AG04450 (cell line): ENCODE data around the gene AK2. TPM values are rescaled to one million over a fixed set of nuclear protein-coding genes. Genes with fewer than 3 reads are reported as not detected.

ENCODE experiments used
- CTCF ChIA-PET: fragments of 300-600, 350-600 bp; formaldehyde crosslinking; extraction: SDS; loops from one replicate; lab custom pipeline; 2022; ENCODE audit warnings: antibody characterized with exemption, inconsistent platforms; lab: Charles Lee
- POLR2A ChIA-PET: fragments of 350-600 bp; formaldehyde crosslinking; extraction: SDS; loops from one replicate; lab custom pipeline; 2021; ENCODE audit warnings: antibody characterized with exemption, inconsistent platforms; lab: Yijun Ruan, JAX
- DNase-seq: peaks from one replicate; pipeline ENCODE4 v3.0.0-alpha.2; 2011; ENCODE audit warnings: low read depth, low spot score
- H3K27ac ChIP-seq: one replicate; pipeline ENCODE4 v1.5.1; 2012; ENCODE audit warnings: low read depth, low read length, control low read depth
- H3K27me3 ChIP-seq: one replicate; pipeline ENCODE4 v1.6.0; 2012; ENCODE audit warnings: low read length; ENCODE audit not compliant: control insufficient read depth, insufficient read depth
- H3K4me3 ChIP-seq: 2 replicates; pipeline ENCODE4 v1.5.1; 2011; ENCODE audit warnings: mild to moderate bottlenecking, low read depth, low read length, control low read depth
- H3K9me3 ChIP-seq: 2 replicates; pipeline ENCODE4 v1.5.1; 2012; ENCODE audit warnings: low read length; ENCODE audit not compliant: control insufficient read depth, insufficient read depth
- CTCF ChIP-seq: IDR thresholded peaks from 2 replicates; pipeline ENCODE4 v1.5.1; 2011; ENCODE audit warnings: low read depth, low read length, control low read depth, inconsistent platforms
- polyA plus RNA-seq: library from polyadenylated mRNA; depleted of rRNA; stranded (reverse); fragments of >200 nt; gene quantifications from 2 replicates; pipeline ENCODE4 v1.2.3, GENCODE V29; 2011

AK2 gene
- polyA plus RNA-seq, 1 experiment, result 129 TPM

GRCh38 chr1:33015216-33015615, 21.5 kb downstream of the AK2 start:
- Histone ChIP-seq H3K4me3 (no peak overlapping the region), H3K9me3 (no peaks in the 10 kb centered on the region), H3K27ac (no peak overlapping the region), H3K27me3 (no peaks in the 10 kb centered on the region)
- POLR2A ChIA-PET, result interaction anchor here (0.8 kb wide), 1 partner anchor 252 kb away, joined by 3 read pairs; no protein-coding TSS in a partner anchor
- DNase-seq, result no peak
- CTCF ChIA-PET, result interaction anchor here (1.0 to 1.4 kb wide), 3 partner anchors 9 to 144 kb away, joined by 3 to 6 read pairs (median 5); no protein-coding TSS in a partner anchor
- no peak for TF ChIP-seq CTCF

- TF ChIP-seq CTCF, result no peak
- no peak for DNase-seq
- H3K27ac ChIP-seq, result no peak overlapping the region
- POLR2A ChIA-PET, result interaction anchor here (0.8 kb wide), 1 partner anchor 253 kb away, joined by 3 read pairs; no protein-coding TSS in a partner anchor
- CTCF ChIA-PET, result interaction anchor here (1.0 to 1.4 kb wide), 3 partner anchors 8 to 143 kb away, joined by 3 to 6 read pairs (median 5); no protein-coding TSS in a partner anchor
- no peak overlapping the region for H3K4me3 ChIP-seq
- H3K9me3 ChIP-seq, result no peaks in the 10 kb centered on the region
- no peaks in the 10 kb centered on the region for H3K27me3 ChIP-seq
Observed at GRCh38 chr1:33014464-33015163, 22.1 kb downstream of the AK2 start.

- CTCF ChIA-PET, result no interaction called here
- POLR2A ChIA-PET, result no interaction called here
- H3K27ac ChIP-seq, result no peak overlapping the region
- H3K4me3 ChIP-seq, result no peak overlapping the region
- no peak for DNase-seq
- no peaks in the 10 kb centered on the region for H3K27me3 ChIP-seq
- no peak for TF ChIP-seq CTCF
- no peaks in the 10 kb centered on the region for H3K9me3 ChIP-seq
Observed at GRCh38 chr1:33013791-33014190, 22.9 kb downstream of the AK2 start.

- H3K27ac ChIP-seq, result no peak overlapping the region
- no peaks in the 10 kb centered on the region for H3K27me3 ChIP-seq
- ChIA-PET CTCF (no interaction called here), POLR2A (no interaction called here)
- no peak for DNase-seq
- H3K9me3 ChIP-seq, result no peaks in the 10 kb centered on the region
- no peak overlapping the region for H3K4me3 ChIP-seq
- no peak for TF ChIP-seq CTCF
Observed at GRCh38 chr1:33012165-33012564, 24.5 kb downstream of the AK2 start.
